ENCODE measurements around the gene PNMA6E. TPM values are rescaled to one million over a fixed set of nuclear protein-coding genes. Genes with fewer than 3 reads are reported as not detected.

PNMA6E gene
- total and polyA plus RNA-seq, 2 of the 13 experiments (the other 11 are each of a cell fraction or from before 2014, with no cell fraction given), result not detected

GRCh38 chrX:153378607-153379006 is 22.5 kb downstream of the PNMA6E start:
- Histone ChIP-seq H3K79me2 (ENCODE audit: insufficient read depth, low read length) (no peaks in the 10 kb centered on the region), H3K27ac (ENCODE audit: extremely low read length, insufficient read depth, low read length) (no peak overlapping the region), H3K9me3 (ENCODE audit: low read length) (no peaks in the 10 kb centered on the region), H3K27me3 (ENCODE audit: control insufficient read depth in 1 of 2, insufficient read depth in 2 of 2, low read length in 2 of 2) (peaks cover 0 to 6% of the 10 kb centered on the region in 2 experiments; a peak in 1 of 5 replicates), H3K4me2 (ENCODE audit: low read depth, low read length) (no peak overlapping the region), H3K36me3 (replicated peaks in 1 of 2; ENCODE audit: control insufficient read depth in 1 of 2, insufficient read depth in 2 of 2, low read length in 2 of 2) (no peaks in the 10 kb centered on the region), H4K20me1 (ENCODE audit: insufficient read depth, low read length) (no peaks in the 10 kb centered on the region), H2AFZ (ENCODE audit: low read length) (no peak overlapping the region), H3K4me3 (replicated peaks in 1 of 3; ENCODE audit: insufficient read depth in 1 of 3, low read depth in 2 of 3, low read length in 3 of 3) (no peak overlapping the region), H3K4me1 (ENCODE audit: insufficient read depth, low read length) (peaks cover 19% of the 10 kb centered on the region), H3K9ac (ENCODE audit: insufficient read depth, low read depth, low read length) (no peak overlapping the region)
- ATAC-seq, result no peak
- no CpG with 5 or more reads among the region's 4 CpGs for WGBS (ENCODE audit: low lambda C conversion rate)
- TF ChIP-seq ZNF782 (CRISPR knock-in tag; IDR thresholded peaks at IDR 0.05; ENCODE audit: borderline replicate concordance) (no peak), ZNF646 (CRISPR knock-in tag; IDR thresholded peaks at IDR 0.05) (no peak), NR2F6 (IDR thresholded peaks at IDR 0.05) (no peak), NR2F6 (CRISPR knock-in tag; IDR thresholded peaks at IDR 0.05) (no peak), ZBTB44 (CRISPR knock-in tag; IDR thresholded peaks at IDR 0.05) (no peak)
- DNase-seq (ENCODE audit: low spot score), result no peak
- BruUV-seq (replicated peaks), result no TSS peak
- in situ Hi-C loops (cut with HindIII; ENCODE audit: extremely low pct_ligation_motif_present, low pct_unique_long_range_greater_than_20kb), result no loop called here
- FAIRE-seq, result no peak
- intact Hi-C loops (cut with micrococcal nuclease; ENCODE audit: unreplicated experiment), result no loop called here
- CTCF ChIA-PET (ENCODE audit: low intra/inter-chr PET ratio, low total read pairs), result no interaction called here
- POLR2A ChIA-PET, result no interaction called here

Measured in HepG2 (cell line).